ENCODE results near the gene MYH4. TPM values are rescaled to one million over a fixed set of nuclear protein-coding genes. Genes with fewer than 3 reads are reported as not detected.

The MYH4 gene
- total RNA-seq, 1 experiment from 2014 or later: not detected

DNA sequence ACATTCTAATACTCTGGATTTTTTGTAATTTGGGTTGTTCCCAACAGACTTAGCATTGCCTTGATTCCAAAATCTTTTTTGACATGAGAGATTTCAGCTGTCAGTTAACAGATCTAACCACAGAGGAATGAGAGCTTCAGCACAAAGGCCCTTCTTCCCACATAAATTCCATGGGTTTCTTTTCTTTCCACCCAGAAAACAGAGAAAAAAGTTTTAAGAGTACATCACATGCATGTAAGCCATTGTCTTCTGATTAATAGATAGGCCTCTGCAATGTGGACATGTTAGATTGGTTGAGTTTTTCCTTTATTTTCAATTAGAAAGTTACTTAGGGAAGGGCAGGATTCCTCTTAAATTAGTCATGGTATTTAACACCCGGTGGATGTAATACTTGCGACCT lies 48.5 kb downstream of the MYH4 start (continued):
- no peak for TF ChIP-seq E2F5 (CRISPR knock-in tag; IDR thresholded peaks at IDR 0.05)
- no peak for TF ChIP-seq KAT7 (CRISPR knock-in tag; IDR thresholded peaks at IDR 0.05; ENCODE audit: borderline replicate concordance)

GRCh38 chr17:10417431-10417830 lies 51.9 kb downstream of the MYH4 start:
- CTCF ChIA-PET: interaction anchor here (1.1 to 4.6 kb wide), 4 partner anchors 19 to 200 kb away, joined by 3 to 25 read pairs (median 12); no protein-coding TSS in a partner anchor
- POLR2A ChIA-PET: interaction anchor here (0.5 kb wide), 1 partner anchor 102 kb away, joined by 3 read pairs; no protein-coding TSS in a partner anchor

GRCh38 chr17:10415161-10415560 lies 54.2 kb downstream of the MYH4 start:
- peak; percentile 12 for DNase-seq (ENCODE audit: low spot score)

More at GRCh38 chr17:10417431-10417830, 51.9 kb downstream of the MYH4 start:
- Mint-ChIP-seq H3K27me3 (ENCODE audit: low read depth) (no peaks in the 10 kb centered on the region), H3K27ac (0 out of 2 replicates have a peak overlapping the region, but pooled peaks have one; percentile 10), H3K4me3 (no peak overlapping the region), H3K9me3 (no peaks in the 10 kb centered on the region), H3K36me3 (no peaks in the 10 kb centered on the region), H3K4me1 (peaks cover 27% of the 10 kb centered on the region)
- TF ChIP-seq ZNF121 (CRISPR knock-in tag; IDR thresholded peaks at IDR 0.05): no peak
- TF ChIP-seq SOX15 (CRISPR knock-in tag; IDR thresholded peaks at IDR 0.05): no peak
- TF ChIP-seq NR1H2 (CRISPR knock-in tag; IDR thresholded peaks at IDR 0.05): no peak
- TF ChIP-seq MXD4 (CRISPR knock-in tag; IDR thresholded peaks at IDR 0.05; ENCODE audit: borderline replicate concordance): no peak
- TF ChIP-seq, protein P1, sequence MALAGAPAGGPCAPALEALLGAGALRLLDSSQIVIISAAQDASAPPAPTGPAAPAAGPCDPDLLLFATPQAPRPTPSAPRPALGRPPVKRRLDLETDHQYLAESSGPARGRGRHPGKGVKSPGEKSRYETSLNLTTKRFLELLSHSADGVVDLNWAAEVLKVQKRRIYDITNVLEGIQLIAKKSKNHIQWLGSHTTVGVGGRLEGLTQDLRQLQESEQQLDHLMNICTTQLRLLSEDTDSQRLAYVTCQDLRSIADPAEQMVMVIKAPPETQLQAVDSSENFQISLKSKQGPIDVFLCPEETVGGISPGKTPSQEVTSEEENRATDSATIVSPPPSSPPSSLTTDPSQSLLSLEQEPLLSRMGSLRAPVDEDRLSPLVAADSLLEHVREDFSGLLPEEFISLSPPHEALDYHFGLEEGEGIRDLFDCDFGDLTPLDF (CRISPR knock-in tag; IDR thresholded peaks at IDR 0.05): no peak
- TF ChIP-seq, protein P2, sequence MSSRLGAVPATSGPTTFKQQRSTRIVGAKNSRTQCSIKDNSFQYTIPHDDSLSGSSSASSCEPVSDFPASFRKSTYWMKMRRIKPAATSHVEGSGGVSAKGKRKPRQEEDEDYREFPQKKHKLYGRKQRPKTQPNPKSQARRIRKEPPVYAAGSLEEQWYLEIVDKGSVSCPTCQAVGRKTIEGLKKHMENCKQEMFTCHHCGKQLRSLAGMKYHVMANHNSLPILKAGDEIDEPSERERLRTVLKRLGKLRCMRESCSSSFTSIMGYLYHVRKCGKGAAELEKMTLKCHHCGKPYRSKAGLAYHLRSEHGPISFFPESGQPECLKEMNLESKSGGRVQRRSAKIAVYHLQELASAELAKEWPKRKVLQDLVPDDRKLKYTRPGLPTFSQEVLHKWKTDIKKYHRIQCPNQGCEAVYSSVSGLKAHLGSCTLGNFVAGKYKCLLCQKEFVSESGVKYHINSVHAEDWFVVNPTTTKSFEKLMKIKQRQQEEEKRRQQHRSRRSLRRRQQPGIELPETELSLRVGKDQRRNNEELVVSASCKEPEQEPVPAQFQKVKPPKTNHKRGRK (CRISPR knock-in tag; IDR thresholded peaks at IDR 0.05; ENCODE audit: borderline replicate concordance): no peak
- TF ChIP-seq NFE2L1 (CRISPR knock-in tag; IDR thresholded peaks at IDR 0.05): no peak
- TF ChIP-seq, protein P3, sequence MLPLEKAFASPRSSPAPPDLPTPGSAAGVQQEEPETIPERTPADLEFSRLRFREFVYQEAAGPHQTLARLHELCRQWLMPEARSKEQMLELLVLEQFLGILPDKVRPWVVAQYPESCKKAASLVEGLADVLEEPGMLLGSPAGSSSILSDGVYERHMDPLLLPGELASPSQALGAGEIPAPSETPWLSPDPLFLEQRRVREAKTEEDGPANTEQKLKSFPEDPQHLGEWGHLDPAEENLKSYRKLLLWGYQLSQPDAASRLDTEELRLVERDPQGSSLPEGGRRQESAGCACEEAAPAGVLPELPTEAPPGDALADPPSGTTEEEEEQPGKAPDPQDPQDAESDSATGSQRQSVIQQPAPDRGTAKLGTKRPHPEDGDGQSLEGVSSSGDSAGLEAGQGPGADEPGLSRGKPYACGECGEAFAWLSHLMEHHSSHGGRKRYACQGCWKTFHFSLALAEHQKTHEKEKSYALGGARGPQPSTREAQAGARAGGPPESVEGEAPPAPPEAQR (CRISPR knock-in tag; IDR thresholded peaks at IDR 0.05): no peak
- TF ChIP-seq MYBL2 (CRISPR knock-in tag; IDR thresholded peaks at IDR 0.05): no peak
- ATAC-seq (no peak), DNase-seq (ENCODE audit: low spot score) (no peak)

More at GRCh38 chr17:10415161-10415560, 54.2 kb downstream of the MYH4 start:
- ChIA-PET CTCF (no interaction called here), POLR2A (no interaction called here)
- Mint-ChIP-seq H3K4me1 (peaks cover 27% of the 10 kb centered on the region), H3K4me3 (no peak overlapping the region), H3K36me3 (no peaks in the 10 kb centered on the region), H3K27me3 (ENCODE audit: low read depth) (no peaks in the 10 kb centered on the region), H3K27ac (no peak overlapping the region), H3K9me3 (no peaks in the 10 kb centered on the region)
- peak; percentile 34; the same call in 1 of the 2 replicates for ATAC-seq
- TF ChIP-seq ATF3 (CRISPR knock-in tag; conservative IDR thresholded peaks at IDR 0.05) (no peak), CREM (CRISPR knock-in tag; IDR thresholded peaks at IDR 0.05) (no peak), CBFB (CRISPR knock-in tag; IDR thresholded peaks at IDR 0.05; ENCODE audit: low read depth) (no peak), NFE2L1 (CRISPR knock-in tag; IDR thresholded peaks at IDR 0.05) (no peak), AR (CRISPR knock-in tag; IDR thresholded peaks at IDR 0.05) (no peak), ZNF263 (CRISPR knock-in tag; IDR thresholded peaks at IDR 0.05; ENCODE audit: low read depth) (no peak), FOXP1 (CRISPR knock-in tag; IDR thresholded peaks at IDR 0.05; ENCODE audit: borderline replicate concordance) (no peak), TEAD4 (CRISPR knock-in tag; IDR thresholded peaks at IDR 0.05) (no peak), GABPB1 (CRISPR knock-in tag; IDR thresholded peaks at IDR 0.05) (no peak), CREB1 (CRISPR knock-in tag; IDR thresholded peaks at IDR 0.05) (no peak), ZNF232 (CRISPR knock-in tag; IDR thresholded peaks at IDR 0.05) (no peak)
- TF ChIP-seq, protein P4, sequence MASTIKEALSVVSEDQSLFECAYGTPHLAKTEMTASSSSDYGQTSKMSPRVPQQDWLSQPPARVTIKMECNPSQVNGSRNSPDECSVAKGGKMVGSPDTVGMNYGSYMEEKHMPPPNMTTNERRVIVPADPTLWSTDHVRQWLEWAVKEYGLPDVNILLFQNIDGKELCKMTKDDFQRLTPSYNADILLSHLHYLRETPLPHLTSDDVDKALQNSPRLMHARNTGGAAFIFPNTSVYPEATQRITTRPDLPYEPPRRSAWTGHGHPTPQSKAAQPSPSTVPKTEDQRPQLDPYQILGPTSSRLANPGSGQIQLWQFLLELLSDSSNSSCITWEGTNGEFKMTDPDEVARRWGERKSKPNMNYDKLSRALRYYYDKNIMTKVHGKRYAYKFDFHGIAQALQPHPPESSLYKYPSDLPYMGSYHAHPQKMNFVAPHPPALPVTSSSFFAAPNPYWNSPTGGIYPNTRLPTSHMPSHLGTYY (CRISPR knock-in tag; IDR thresholded peaks at IDR 0.05): no peak
- TF ChIP-seq, protein P1 (CRISPR knock-in tag; IDR thresholded peaks at IDR 0.05): no peak
- TF ChIP-seq, protein P5, sequence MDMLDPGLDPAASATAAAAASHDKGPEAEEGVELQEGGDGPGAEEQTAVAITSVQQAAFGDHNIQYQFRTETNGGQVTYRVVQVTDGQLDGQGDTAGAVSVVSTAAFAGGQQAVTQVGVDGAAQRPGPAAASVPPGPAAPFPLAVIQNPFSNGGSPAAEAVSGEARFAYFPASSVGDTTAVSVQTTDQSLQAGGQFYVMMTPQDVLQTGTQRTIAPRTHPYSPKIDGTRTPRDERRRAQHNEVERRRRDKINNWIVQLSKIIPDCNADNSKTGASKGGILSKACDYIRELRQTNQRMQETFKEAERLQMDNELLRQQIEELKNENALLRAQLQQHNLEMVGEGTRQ (CRISPR knock-in tag; IDR thresholded peaks at IDR 0.05): no peak

All from WTC11 (cell line).